ENCODE data around the gene HMGXB4. TPM values are rescaled to one million over a fixed set of nuclear protein-coding genes. Genes with fewer than 3 reads are reported as not detected.

Gene HMGXB4, protein sequence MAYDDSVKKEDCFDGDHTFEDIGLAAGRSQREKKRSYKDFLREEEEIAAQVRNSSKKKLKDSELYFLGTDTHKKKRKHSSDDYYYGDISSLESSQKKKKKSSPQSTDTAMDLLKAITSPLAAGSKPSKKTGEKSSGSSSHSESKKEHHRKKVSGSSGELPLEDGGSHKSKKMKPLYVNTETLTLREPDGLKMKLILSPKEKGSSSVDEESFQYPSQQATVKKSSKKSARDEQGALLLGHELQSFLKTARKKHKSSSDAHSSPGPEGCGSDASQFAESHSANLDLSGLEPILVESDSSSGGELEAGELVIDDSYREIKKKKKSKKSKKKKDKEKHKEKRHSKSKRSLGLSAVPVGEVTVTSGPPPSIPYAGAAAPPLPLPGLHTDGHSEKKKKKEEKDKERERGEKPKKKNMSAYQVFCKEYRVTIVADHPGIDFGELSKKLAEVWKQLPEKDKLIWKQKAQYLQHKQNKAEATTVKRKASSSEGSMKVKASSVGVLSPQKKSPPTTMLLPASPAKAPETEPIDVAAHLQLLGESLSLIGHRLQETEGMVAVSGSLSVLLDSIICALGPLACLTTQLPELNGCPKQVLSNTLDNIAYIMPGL
- 21.4 TPM for total RNA-seq (ENCODE audit: unreplicated experiment)
- long read RNA-seq, transcript HMGXB4-203 (4 exons, 1,257 nt) = minor isoform, 5 of 20 reads
- long read RNA-seq, transcript HMGXB4-204 (5 exons, 1,325 nt) = major isoform, 9 of 20 reads
- long read RNA-seq, partial matches to known transcripts = 6 of 20 reads
- long read RNA-seq, other reads (novel, unspliced or antisense) = 0 of 20 reads

DNA sequence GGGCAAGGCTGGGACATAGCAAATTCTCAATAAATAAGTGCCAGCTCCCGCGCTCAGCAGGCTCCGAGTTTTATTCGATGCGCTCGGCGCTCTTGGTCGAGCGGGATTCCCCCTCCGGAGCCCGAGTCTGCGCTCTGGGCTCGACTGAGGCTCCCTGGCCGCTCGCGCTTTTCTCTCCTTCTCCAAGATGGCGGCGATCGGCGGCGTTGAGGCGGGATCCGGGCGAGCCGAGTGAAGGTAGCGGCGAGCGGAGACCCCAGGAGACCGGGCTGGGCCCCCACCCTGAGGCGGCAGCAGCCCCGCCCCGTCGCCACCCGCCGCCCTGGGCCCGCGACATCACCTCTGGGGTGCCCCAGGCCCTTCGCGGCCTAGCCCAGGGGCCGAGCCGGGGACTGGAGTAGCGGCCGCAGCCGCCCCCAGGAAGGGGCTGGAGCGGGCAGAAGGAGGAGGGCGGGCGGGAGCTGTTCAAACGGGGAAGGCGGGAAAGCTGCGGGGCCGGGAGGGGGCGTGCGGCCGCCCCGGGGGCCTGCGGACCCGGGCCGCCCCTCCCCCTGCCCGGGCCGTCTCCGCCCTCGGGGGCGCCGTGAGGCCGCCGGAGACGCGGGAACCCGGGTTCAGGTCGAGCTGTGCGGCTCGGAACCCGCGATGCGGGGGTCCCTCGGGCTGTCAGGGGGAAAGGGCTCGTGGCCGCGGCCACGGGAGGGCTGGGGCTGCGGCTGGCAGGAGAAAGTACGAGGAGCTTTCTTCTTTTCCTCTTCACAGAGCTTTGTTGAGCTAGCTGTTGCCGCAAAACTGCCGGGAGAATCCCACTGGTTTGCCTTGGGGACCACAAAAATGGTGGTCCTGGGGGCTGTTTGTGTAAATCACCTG is at the start of gene HMGXB4:
TSS of gene HMGXB4 (plus strand) at position 173 of the 870 bp plus-strand sequence. CDS start 4,898 bp downstream, outside the sequence.
- peak; percentile 84 for DNase-seq (ENCODE audit: low spot score)
- Mint-ChIP-seq H3K27ac (ENCODE audit: unreplicated experiment) (peak within 1 kb of the TSS; percentile 80), H3K4me3 (ENCODE audit: unreplicated experiment) (peak within 1 kb of the TSS; percentile 94), H3K36me3 (ENCODE audit: low read depth, unreplicated experiment) (no peaks in the 10 kb centered on the region), H3K9me3 (ENCODE audit: unreplicated experiment) (no peaks in the 10 kb centered on the region), H3K4me1 (ENCODE audit: unreplicated experiment) (peaks cover 6% of the 10 kb centered on the region), H3K27me3 (ENCODE audit: unreplicated experiment) (peaks cover 1% of the 10 kb centered on the region)
- TF ChIP-seq, protein P1, sequence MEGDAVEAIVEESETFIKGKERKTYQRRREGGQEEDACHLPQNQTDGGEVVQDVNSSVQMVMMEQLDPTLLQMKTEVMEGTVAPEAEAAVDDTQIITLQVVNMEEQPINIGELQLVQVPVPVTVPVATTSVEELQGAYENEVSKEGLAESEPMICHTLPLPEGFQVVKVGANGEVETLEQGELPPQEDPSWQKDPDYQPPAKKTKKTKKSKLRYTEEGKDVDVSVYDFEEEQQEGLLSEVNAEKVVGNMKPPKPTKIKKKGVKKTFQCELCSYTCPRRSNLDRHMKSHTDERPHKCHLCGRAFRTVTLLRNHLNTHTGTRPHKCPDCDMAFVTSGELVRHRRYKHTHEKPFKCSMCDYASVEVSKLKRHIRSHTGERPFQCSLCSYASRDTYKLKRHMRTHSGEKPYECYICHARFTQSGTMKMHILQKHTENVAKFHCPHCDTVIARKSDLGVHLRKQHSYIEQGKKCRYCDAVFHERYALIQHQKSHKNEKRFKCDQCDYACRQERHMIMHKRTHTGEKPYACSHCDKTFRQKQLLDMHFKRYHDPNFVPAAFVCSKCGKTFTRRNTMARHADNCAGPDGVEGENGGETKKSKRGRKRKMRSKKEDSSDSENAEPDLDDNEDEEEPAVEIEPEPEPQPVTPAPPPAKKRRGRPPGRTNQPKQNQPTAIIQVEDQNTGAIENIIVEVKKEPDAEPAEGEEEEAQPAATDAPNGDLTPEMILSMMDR (IDR thresholded peaks at IDR 0.05; ENCODE audit: unreplicated experiment) = no peak

DNA sequence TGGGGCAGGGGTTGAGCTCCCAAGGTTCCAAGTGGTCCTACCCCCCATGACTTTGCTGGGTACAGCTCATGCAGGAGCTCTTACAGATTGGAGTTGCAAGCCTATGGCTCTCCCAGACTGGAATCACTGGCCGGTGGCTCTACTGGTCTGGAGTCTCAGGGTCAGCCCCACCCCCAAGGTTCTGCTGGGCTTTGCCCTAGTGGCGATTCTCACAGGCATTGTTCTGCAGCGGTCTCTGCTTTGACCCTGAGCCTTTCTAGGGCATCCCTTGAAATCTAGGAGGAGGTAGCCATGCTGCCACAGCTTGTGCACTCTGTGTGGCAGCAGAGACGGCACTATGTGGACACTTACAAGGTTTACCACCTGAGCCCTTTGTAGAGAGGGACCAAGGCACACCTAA is 49.3 kb upstream of the HMGXB4 start:
- H3K4me1 Mint-ChIP-seq (ENCODE audit: unreplicated experiment) = no peaks in the 10 kb centered on the region
- no peaks in the 10 kb centered on the region for H3K36me3 Mint-ChIP-seq (ENCODE audit: low read depth, unreplicated experiment)
- no peak overlapping the region for H3K27ac Mint-ChIP-seq (ENCODE audit: unreplicated experiment)
- no peak for DNase-seq (ENCODE audit: low spot score)
- TF ChIP-seq, protein P1 (IDR thresholded peaks at IDR 0.05; ENCODE audit: unreplicated experiment) = no peak
- peaks cover 5% of the 10 kb centered on the region for H3K27me3 Mint-ChIP-seq (ENCODE audit: unreplicated experiment)
- H3K9me3 Mint-ChIP-seq (ENCODE audit: unreplicated experiment) = no peaks in the 10 kb centered on the region
- H3K4me3 Mint-ChIP-seq (ENCODE audit: unreplicated experiment) = no peak overlapping the region

DNA sequence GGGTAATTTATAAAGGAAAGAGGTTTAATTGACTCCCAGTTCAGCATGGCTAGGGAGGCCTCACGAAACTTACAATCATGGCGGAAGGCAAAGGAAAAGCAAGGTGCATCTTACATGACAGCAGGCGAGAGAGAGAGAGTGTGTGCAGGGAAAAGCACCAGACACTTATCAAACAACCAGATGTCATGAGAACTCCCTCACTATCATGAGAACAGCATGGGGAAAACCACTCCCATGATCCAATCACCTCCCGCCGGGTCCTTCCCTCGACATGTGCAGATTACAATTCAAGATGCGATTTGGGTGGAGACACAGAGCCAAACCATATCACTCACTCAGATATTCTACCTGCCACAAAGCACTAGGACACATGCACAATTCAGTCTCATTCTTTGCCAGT is 48.1 kb upstream of the HMGXB4 start:
- Mint-ChIP-seq H3K27ac (ENCODE audit: unreplicated experiment) (no peak overlapping the region), H3K9me3 (ENCODE audit: unreplicated experiment) (no peaks in the 10 kb centered on the region), H3K4me1 (ENCODE audit: unreplicated experiment) (no peaks in the 10 kb centered on the region), H3K27me3 (ENCODE audit: unreplicated experiment) (peaks cover 3% of the 10 kb centered on the region), H3K36me3 (ENCODE audit: low read depth, unreplicated experiment) (no peaks in the 10 kb centered on the region), H3K4me3 (ENCODE audit: unreplicated experiment) (no peak overlapping the region)
- no peak for DNase-seq (ENCODE audit: low spot score)
- TF ChIP-seq, protein P1 (IDR thresholded peaks at IDR 0.05; ENCODE audit: unreplicated experiment) = no peak

DNA sequence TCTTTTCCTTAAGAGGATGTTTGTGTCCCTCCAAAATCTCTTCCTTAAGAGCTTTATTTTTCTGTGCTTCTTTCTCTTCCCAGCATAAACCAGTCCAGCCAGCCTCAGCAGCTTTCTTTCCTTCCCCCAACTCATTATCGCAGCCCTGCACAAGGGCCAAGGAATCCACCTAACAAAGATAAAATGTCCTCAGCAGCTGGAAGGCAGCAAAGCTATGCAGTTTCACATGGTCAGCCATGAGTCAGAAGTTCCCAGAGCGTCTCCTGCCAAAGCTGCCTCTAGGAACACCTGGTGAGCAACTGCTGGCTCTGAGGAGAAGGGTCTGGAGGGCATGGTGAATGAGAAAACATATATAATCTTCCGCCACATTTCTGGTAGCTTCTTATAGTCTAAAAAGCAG is 45.3 kb upstream of the HMGXB4 start:
- H3K27me3 Mint-ChIP-seq (ENCODE audit: unreplicated experiment) = peaks cover 3% of the 10 kb centered on the region
- DNase-seq (ENCODE audit: low spot score) = no peak
- H3K27ac Mint-ChIP-seq (ENCODE audit: unreplicated experiment) = peak overlapping the region; percentile 15
- TF ChIP-seq, protein P1 (IDR thresholded peaks at IDR 0.05; ENCODE audit: unreplicated experiment) = no peak
- H3K4me3 Mint-ChIP-seq (ENCODE audit: unreplicated experiment) = no peak overlapping the region
- H3K36me3 Mint-ChIP-seq (ENCODE audit: low read depth, unreplicated experiment) = no peaks in the 10 kb centered on the region
- H3K9me3 Mint-ChIP-seq (ENCODE audit: unreplicated experiment) = no peaks in the 10 kb centered on the region
- H3K4me1 Mint-ChIP-seq (ENCODE audit: unreplicated experiment) = no peaks in the 10 kb centered on the region
